ENCODE results near the gene SLC66A1. TPM values are rescaled to one million over a fixed set of nuclear protein-coding genes. Genes with fewer than 3 reads are reported as not detected.
"Not testable (repeated sequence)": the region's sequence is repeated elsewhere in the genome, so short reads cannot be mapped to it uniquely, and the experiment has no call there.

The SLC66A1 gene, protein sequence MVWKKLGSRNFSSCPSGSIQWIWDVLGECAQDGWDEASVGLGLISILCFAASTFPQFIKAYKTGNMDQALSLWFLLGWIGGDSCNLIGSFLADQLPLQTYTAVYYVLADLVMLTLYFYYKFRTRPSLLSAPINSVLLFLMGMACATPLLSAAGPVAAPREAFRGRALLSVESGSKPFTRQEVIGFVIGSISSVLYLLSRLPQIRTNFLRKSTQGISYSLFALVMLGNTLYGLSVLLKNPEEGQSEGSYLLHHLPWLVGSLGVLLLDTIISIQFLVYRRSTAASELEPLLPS
- 10 to 100 TPM; 10.5 to 14.0 (median 12.5) TPM for total RNA-seq

DNA sequence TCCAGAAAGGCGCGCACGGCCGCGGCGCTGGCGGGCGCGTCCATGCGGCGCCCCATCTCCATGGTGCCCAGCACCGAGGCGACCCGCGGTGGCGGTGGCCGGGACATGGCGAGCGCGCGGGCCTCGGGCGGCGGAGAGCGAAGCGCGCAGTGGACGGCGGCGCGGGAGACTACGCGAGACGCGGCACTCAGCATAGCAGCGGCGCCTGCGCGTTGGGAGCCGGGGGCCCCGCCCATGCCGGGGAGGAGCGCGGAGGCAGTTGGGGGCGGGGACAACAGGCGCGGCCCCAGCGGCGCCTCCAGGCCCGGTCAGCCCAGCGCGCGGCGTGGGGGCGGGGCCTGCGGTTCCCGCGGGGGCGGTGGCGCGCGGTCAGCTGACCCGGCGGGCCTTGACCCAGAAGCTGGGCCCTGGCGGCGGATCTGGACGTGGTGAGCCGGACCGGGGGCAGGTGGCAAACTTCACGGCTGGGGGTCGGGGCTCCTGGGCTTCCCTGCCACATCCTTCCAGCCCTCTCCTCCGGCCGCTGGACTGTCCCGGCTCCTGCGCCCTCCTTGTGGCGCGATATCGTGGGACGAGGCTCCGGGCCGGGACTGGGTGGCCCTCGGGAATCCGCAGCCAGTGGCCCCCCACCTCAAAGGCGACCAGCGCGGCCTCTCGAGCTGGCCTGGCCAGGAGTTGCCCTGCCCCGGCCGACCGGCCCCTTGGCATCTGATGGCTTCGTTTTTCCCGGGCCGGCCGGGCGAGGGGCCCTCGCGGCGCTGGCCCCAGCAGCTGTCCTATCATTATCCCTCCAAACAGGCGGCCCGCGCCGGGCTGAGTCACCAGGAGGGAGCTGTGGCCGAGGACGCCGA lies at the start of gene SLC66A1, which contains the start of gene AKR7A2:
TSS of gene SLC66A1 (plus strand) at position 396 of the 851 bp plus-strand sequence. CDS start 5,352 bp downstream, outside the sequence.
TSS of gene AKR7A2 (minus strand) at position 214 of the 851 bp plus-strand sequence. CDS start at position 194, 20 bp downstream.
- no CpG with 5 or more reads among the region's 105 CpGs for WGBS
- peaks cover 53% of the 10 kb centered on the region for H3K4me1 ChIP-seq
- peak within 1 kb of the TSS; percentile 71 for H3K4me3 ChIP-seq
- no peaks in the 10 kb centered on the region for H3K27me3 ChIP-seq
- peak within 1 kb of the TSS; percentile 82 for H3K27ac ChIP-seq
- peaks cover 12% of the 10 kb centered on the region for H3K36me3 ChIP-seq
- no peak for TF ChIP-seq POLR2AphosphoS5 (IDR thresholded peaks at IDR 0.05)
- TF ChIP-seq, protein P1, sequence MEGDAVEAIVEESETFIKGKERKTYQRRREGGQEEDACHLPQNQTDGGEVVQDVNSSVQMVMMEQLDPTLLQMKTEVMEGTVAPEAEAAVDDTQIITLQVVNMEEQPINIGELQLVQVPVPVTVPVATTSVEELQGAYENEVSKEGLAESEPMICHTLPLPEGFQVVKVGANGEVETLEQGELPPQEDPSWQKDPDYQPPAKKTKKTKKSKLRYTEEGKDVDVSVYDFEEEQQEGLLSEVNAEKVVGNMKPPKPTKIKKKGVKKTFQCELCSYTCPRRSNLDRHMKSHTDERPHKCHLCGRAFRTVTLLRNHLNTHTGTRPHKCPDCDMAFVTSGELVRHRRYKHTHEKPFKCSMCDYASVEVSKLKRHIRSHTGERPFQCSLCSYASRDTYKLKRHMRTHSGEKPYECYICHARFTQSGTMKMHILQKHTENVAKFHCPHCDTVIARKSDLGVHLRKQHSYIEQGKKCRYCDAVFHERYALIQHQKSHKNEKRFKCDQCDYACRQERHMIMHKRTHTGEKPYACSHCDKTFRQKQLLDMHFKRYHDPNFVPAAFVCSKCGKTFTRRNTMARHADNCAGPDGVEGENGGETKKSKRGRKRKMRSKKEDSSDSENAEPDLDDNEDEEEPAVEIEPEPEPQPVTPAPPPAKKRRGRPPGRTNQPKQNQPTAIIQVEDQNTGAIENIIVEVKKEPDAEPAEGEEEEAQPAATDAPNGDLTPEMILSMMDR (IDR thresholded peaks at IDR 0.05), result peak in 1 of 2 donors; percentile 10
- peak; percentile 92 to 94 for DNase-seq (ENCODE audit: low spot score in 2 of 2)
- H3K9me3 ChIP-seq, result no peaks in the 10 kb centered on the region

DNA sequence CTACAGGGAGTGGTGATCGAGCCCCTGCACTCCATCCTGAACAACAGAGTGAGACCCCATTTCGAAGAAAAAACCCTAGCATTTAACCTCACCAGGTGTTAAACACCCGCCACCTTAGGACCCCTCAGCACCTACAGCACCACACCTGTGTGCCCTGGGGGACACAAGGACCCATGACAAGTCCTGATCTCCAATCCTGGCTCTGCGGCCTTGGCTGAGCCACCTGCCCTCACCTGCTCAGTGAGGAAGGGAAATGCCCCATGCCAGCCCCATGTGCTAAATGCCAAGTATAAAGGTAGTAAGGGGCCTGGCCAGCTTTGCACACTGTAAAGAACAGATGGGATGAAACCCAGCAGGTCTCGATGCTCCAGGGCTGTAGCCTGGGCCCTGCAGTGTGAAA lies 49.4 kb upstream of the SLC66A1 start:
- no peak for DNase-seq (ENCODE audit: low spot score in 2 of 2)
- H3K36me3 ChIP-seq, result peaks cover 35% of the 10 kb centered on the region
- H3K4me3 ChIP-seq, result no peak overlapping the region
- H3K27ac ChIP-seq, result no peak overlapping the region
- no peaks in the 10 kb centered on the region for H3K27me3 ChIP-seq
- no peaks in the 10 kb centered on the region for H3K9me3 ChIP-seq
- WGBS, result 92% methylated on average over 5 of the region's 5 CpGs
- H3K4me1 ChIP-seq, result no peaks in the 10 kb centered on the region
- TF ChIP-seq POLR2A (IDR thresholded peaks at IDR 0.05), result no peak
- TF ChIP-seq EP300 (IDR thresholded peaks at IDR 0.05), result no peak
- TF ChIP-seq POLR2AphosphoS5 (IDR thresholded peaks at IDR 0.05), result no peak
- TF ChIP-seq, protein P1 (IDR thresholded peaks at IDR 0.05), result no peak

DNA sequence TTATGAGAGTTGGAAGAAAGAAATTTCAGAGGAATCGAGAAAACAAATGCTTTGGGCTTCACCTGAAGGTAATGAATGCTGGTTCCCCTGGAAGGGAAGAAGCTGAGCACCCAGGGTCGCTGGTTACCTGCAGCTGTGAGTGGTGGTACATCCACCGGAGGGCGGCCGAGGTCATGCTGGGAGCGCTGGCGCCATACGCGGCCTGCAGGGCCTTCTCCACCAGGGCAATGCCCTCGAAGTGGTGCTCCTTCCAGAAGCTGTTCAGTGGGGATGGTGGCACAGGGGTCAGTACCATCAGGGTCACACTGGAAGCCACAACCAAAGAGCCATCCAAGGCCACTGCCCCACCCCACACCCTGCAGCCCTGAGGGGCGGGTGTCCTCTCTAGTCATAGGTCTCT lies 43.7 kb upstream of the SLC66A1 start:
- Histone ChIP-seq H3K36me3 (peaks cover 2% of the 10 kb centered on the region), H3K4me1 (no peaks in the 10 kb centered on the region), H3K9me3 (no peaks in the 10 kb centered on the region), H3K27me3 (no peaks in the 10 kb centered on the region), H3K4me3 (no peak overlapping the region), H3K27ac (no peak overlapping the region)
- WGBS, result 87% methylated on average over 10 of the region's 11 CpGs
- peak in 1 of 2 donors; percentile 48 for DNase-seq (ENCODE audit: low spot score in 2 of 2)
- TF ChIP-seq POLR2A (IDR thresholded peaks at IDR 0.05) (no peak), EP300 (IDR thresholded peaks at IDR 0.05) (no peak), POLR2AphosphoS5 (IDR thresholded peaks at IDR 0.05) (no peak)
- TF ChIP-seq, protein P1 (IDR thresholded peaks at IDR 0.05), result no peak

DNA sequence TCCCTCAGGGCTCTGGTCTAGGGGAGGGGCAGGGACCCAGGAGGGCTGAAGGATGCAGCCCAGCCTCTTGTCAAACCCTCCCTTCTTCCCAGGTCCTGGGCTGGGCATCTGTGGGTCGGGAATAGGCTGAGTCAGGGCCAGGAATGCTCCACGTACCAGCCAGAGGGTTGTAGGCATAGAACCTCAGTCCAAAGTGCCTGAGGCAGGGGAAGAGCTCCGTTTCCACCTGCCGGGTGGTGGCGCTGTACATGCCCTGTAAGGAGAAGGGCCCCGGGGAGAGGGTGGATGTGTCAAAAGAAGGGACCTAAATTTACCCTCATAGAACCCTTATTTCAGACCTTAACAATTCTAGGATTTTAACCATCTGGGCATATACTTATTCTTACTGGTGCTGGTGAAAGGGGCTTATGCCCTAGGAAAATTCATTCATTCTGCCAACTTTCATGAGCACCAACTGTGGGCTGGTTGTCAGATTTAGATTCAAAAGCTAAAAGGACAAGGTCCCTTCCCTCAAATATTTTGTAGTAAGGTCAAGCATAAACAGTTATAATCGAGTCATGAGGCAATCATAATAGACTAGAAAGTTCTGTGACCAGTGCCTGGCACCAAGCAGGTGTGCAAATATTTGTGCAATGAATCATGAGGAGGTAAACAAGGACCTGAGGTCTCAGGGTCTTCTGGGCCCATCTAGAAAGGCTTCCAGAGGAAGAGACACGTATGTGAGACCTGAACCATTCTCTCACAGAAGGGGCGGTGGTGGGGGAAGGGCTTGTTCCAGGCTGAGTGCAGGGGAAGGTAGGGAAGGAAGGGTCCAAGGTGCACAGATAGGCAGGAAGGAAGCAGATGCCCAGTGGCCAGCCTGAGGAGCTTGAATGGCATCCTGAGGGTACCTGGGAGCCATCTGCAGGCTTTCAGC lies 42.4 kb upstream of the SLC66A1 start:
- peak in 1 of 2 donors; percentile 16 for DNase-seq (ENCODE audit: low spot score in 2 of 2)
- H3K27me3 ChIP-seq, H3K9me3 ChIP-seq, H3K27ac ChIP-seq, H3K4me1 ChIP-seq, H3K36me3 ChIP-seq, H3K4me3 ChIP-seq: not testable (repeated sequence)
- WGBS, result 51% methylated on average over 9 of the region's 9 CpGs

DNA sequence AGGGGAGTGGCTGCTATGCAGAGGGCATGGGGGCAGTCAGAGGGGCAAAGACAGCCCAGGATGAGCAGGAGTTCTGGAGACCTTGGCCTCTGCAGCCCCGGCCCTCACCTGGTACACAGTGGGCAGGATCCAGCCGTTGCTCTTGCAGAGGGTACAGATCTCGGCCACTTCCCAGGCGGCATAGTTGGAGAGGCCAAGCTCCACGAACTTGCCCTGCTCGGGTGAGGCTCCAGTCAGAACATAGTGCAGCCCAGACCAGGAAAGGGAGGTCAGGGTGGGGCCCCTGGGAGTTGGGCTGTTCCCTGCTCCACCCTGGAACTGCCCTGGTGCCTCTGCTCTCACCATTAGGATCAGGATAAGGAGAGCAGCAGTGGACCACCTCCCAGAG lies 41.8 kb upstream of the SLC66A1 start:
- not testable (repeated sequence) for H3K36me3 ChIP-seq; H3K4me3 ChIP-seq; DNase-seq (ENCODE audit: low spot score in 2 of 2); H3K9me3 ChIP-seq; H3K27me3 ChIP-seq; H3K4me1 ChIP-seq; H3K27ac ChIP-seq
- 80% methylated on average over 1 of the region's 6 CpGs for WGBS

All from suprapubic skin (tissue), 4 donors.